ENCODE measurements around the gene MGMT.

MGMT gene

DNA sequence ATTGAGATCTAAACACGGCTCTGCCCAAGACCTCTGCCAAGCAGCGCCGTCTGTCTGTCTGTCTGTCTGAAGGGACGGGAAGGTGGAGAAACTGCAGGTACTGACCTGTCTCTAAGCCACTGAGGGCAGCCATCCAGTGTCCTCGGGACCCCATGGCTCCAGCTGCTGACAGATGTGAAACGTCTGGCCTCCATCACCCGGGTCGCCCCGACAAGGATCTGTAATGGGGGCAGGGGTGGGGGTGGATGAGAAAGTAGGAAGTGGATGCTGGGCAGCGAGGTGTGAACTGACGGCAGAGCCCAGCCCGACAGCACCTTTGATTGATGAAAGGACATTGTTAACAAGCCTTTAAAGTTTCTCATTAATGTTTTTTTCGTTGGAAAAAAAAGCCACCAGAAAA, 304.0 kb downstream of the MGMT start:
- Histone ChIP-seq H3K4me3 (ENCODE audit: low read length) (no peak overlapping the region), H3K27ac (ENCODE audit: low read length) (no peak overlapping the region), H2AFZ (ENCODE audit: low read length) (no peak overlapping the region), H3K9ac (ENCODE audit: low read length) (no peak overlapping the region), H4K20me1 (ENCODE audit: insufficient read depth, low read length) (no peaks in the 10 kb centered on the region), H3K4me1 (ENCODE audit: low read length) (no peaks in the 10 kb centered on the region), H3K9me2 (replicated peaks; ENCODE audit: insufficient read depth, low read length) (no peaks in the 10 kb centered on the region), H3F3A (ENCODE audit: insufficient read depth, low read length) (no peaks in the 10 kb centered on the region), H3K27me3 (replicated peaks; ENCODE audit: insufficient read depth, low read length) (no peaks in the 10 kb centered on the region), H3K4me2 (ENCODE audit: low read depth, low read length) (no peak overlapping the region), H3K36me3 (replicated peaks; ENCODE audit: insufficient read depth, low read length) (no peaks in the 10 kb centered on the region), H3K79me2 (ENCODE audit: low read length) (no peaks in the 10 kb centered on the region), H3K9me3 (replicated peaks; ENCODE audit: insufficient read depth, low read length) (no peaks in the 10 kb centered on the region)
- DNase-seq: no peak
- TF ChIP-seq, protein P1, sequence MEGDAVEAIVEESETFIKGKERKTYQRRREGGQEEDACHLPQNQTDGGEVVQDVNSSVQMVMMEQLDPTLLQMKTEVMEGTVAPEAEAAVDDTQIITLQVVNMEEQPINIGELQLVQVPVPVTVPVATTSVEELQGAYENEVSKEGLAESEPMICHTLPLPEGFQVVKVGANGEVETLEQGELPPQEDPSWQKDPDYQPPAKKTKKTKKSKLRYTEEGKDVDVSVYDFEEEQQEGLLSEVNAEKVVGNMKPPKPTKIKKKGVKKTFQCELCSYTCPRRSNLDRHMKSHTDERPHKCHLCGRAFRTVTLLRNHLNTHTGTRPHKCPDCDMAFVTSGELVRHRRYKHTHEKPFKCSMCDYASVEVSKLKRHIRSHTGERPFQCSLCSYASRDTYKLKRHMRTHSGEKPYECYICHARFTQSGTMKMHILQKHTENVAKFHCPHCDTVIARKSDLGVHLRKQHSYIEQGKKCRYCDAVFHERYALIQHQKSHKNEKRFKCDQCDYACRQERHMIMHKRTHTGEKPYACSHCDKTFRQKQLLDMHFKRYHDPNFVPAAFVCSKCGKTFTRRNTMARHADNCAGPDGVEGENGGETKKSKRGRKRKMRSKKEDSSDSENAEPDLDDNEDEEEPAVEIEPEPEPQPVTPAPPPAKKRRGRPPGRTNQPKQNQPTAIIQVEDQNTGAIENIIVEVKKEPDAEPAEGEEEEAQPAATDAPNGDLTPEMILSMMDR (IDR thresholded peaks at IDR 0.05; ENCODE audit: low read length): no peak
- no peak for TF ChIP-seq EZH2phosphoT487 (IDR thresholded peaks at IDR 0.05; ENCODE audit: low read length)
- no peak for TF ChIP-seq EZH2 (optimal IDR thresholded peaks at IDR 0.05; ENCODE audit: low read depth, low read length)

DNA sequence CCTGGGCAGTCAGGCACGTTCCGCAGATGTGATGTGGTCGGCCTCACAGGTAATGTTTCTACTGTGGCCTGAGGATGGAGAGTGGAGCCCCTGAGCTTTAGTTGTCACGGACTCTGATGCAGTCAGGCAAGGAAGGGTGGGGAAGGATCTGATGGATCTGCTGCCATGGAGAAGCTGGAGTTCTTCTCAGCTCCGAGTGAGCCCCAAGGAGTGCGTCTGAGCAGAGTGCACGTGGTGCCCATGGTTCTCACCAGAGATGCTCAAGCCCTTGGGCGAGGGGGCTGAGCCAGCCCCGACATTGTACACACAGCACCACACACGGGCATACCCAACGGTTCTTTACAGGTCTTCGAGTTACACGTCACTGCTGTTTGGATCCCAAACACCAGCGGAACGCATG, 304.5 kb downstream of the MGMT start:
- Histone ChIP-seq H3K36me3 (replicated peaks; ENCODE audit: insufficient read depth, low read length) (no peaks in the 10 kb centered on the region), H2AFZ (ENCODE audit: low read length) (no peak overlapping the region), H3K4me3 (ENCODE audit: low read length) (no peak overlapping the region), H3K4me1 (ENCODE audit: low read length) (no peaks in the 10 kb centered on the region), H3K27ac (ENCODE audit: low read length) (no peak overlapping the region), H4K20me1 (ENCODE audit: insufficient read depth, low read length) (no peaks in the 10 kb centered on the region), H3K9me2 (replicated peaks; ENCODE audit: insufficient read depth, low read length) (no peaks in the 10 kb centered on the region), H3K27me3 (replicated peaks; ENCODE audit: insufficient read depth, low read length) (no peaks in the 10 kb centered on the region), H3K9ac (ENCODE audit: low read length) (no peak overlapping the region), H3K79me2 (ENCODE audit: low read length) (no peaks in the 10 kb centered on the region), H3F3A (ENCODE audit: insufficient read depth, low read length) (no peaks in the 10 kb centered on the region), H3K9me3 (replicated peaks; ENCODE audit: insufficient read depth, low read length) (no peaks in the 10 kb centered on the region), H3K4me2 (ENCODE audit: low read depth, low read length) (no peak overlapping the region)
- no peak for TF ChIP-seq EZH2 (optimal IDR thresholded peaks at IDR 0.05; ENCODE audit: low read depth, low read length)
- no peak for TF ChIP-seq EZH2phosphoT487 (IDR thresholded peaks at IDR 0.05; ENCODE audit: low read length)
- DNase-seq: no peak

DNA sequence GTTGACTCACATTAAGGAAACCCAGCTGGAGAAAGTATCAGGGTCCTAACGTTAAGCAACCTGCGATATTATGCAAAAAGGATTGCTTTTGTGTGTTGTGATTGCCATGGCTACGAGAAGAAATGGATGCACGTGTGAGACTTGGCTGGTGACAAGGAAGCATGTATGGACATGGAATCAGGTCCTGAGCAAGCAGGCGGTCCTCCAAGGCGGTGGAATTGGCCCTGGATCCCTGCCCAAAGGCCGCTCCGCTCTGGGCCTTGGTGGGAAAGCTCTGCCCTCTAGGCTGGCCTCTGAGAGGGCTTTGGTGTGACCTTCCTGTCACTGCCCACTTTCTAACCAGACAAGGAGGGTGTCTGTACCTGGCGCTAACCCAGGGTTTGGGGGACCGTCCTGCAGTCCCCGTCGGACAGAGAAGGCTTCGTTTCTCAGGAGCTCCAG, 305.0 kb downstream of the MGMT start:
- no peaks in the 10 kb centered on the region for H3K9me2 ChIP-seq (replicated peaks; ENCODE audit: insufficient read depth, low read length)
- H2AFZ ChIP-seq (ENCODE audit: low read length): no peak overlapping the region
- H3K4me3 ChIP-seq (ENCODE audit: low read length): no peak overlapping the region
- H3K36me3 ChIP-seq (replicated peaks; ENCODE audit: insufficient read depth, low read length): no peaks in the 10 kb centered on the region
- no peaks in the 10 kb centered on the region for H3K27me3 ChIP-seq (replicated peaks; ENCODE audit: insufficient read depth, low read length)
- no peaks in the 10 kb centered on the region for H3K79me2 ChIP-seq (ENCODE audit: low read length)
- no peaks in the 10 kb centered on the region for H3F3A ChIP-seq (ENCODE audit: insufficient read depth, low read length)
- no peaks in the 10 kb centered on the region for H4K20me1 ChIP-seq (ENCODE audit: insufficient read depth, low read length)
- H3K9me3 ChIP-seq (replicated peaks; ENCODE audit: insufficient read depth, low read length): no peaks in the 10 kb centered on the region
- no peak for DNase-seq
- TF ChIP-seq, protein P1 (IDR thresholded peaks at IDR 0.05; ENCODE audit: low read length): no peak
- no peak for TF ChIP-seq EZH2phosphoT487 (IDR thresholded peaks at IDR 0.05; ENCODE audit: low read length)
- no peak for TF ChIP-seq EZH2 (optimal IDR thresholded peaks at IDR 0.05; ENCODE audit: low read depth, low read length)
- no peaks in the 10 kb centered on the region for H3K4me1 ChIP-seq (ENCODE audit: low read length)
- H3K4me2 ChIP-seq (ENCODE audit: low read depth, low read length): no peak overlapping the region
- H3K27ac ChIP-seq (ENCODE audit: low read length): no peak overlapping the region
- H3K9ac ChIP-seq (ENCODE audit: low read length): no peak overlapping the region

DNA sequence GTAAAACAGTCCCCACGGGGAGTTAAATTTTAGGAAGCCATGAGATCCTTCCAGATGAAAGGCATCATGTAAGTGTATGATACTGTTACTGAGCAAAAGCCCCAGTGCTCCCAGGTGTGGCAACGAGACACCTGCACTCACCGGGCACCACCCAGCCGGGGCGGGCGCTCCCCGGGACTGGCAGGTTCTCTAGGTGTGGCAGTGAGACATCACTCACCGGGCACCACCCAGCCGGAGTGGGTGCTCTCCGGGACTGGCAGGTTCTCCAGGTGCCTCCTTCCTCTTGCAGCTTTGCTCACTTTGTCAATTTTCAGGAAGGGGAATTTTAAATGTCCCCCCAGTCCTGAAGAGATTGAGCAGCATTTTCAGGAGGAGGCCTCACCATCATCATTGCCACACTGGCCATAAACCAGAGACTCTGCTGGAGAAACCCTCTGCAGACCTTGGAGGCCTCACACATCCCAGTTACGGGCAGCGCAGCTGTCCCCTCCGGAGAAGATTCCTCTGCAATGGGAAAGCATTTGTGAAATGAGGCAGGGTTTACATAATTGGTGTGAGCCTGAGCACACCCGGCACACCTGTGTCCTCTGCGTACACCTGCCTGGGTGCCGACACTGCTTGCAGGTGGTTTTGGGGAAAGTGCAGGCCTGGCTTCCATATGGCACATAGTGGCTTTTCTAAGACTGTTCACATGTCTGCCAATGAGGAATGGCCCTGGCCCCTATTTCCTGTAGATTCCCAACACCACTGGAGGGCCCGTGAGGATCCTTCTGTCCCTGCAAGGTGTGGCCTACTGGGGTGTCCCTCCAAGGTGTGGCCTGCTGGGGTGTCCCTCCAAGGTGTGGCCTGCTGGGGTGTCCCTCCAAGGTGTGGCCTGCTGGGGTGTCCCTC, 305.7 kb downstream of the MGMT start:
- no peaks in the 10 kb centered on the region for H3K4me1 ChIP-seq (ENCODE audit: low read length)
- H3K4me3 ChIP-seq (ENCODE audit: low read length): no peak overlapping the region
- H3F3A ChIP-seq (ENCODE audit: insufficient read depth, low read length): no peaks in the 10 kb centered on the region
- TF ChIP-seq EZH2 (optimal IDR thresholded peaks at IDR 0.05; ENCODE audit: low read depth, low read length) (no peak), EZH2phosphoT487 (IDR thresholded peaks at IDR 0.05; ENCODE audit: low read length) (no peak)
- TF ChIP-seq, protein P1 (IDR thresholded peaks at IDR 0.05; ENCODE audit: low read length): no peak
- no peak for DNase-seq
- H3K79me2 ChIP-seq (ENCODE audit: low read length): no peaks in the 10 kb centered on the region
- no peak overlapping the region for H3K27ac ChIP-seq (ENCODE audit: low read length)
- H2AFZ ChIP-seq (ENCODE audit: low read length): no peak overlapping the region
- H3K36me3 ChIP-seq (replicated peaks; ENCODE audit: insufficient read depth, low read length): no peaks in the 10 kb centered on the region
- no peak overlapping the region for H3K9ac ChIP-seq (ENCODE audit: low read length)
- no peaks in the 10 kb centered on the region for H3K27me3 ChIP-seq (replicated peaks; ENCODE audit: insufficient read depth, low read length)
- H3K9me2 ChIP-seq (replicated peaks; ENCODE audit: insufficient read depth, low read length): no peaks in the 10 kb centered on the region
- no peaks in the 10 kb centered on the region for H4K20me1 ChIP-seq (ENCODE audit: insufficient read depth, low read length)
- no peak overlapping the region for H3K4me2 ChIP-seq (ENCODE audit: low read depth, low read length)
- H3K9me3 ChIP-seq (replicated peaks; ENCODE audit: insufficient read depth, low read length): no peaks in the 10 kb centered on the region
